DOHH2 (cell line): Measurements from ENCODE around the gene GRID1.

Experiments
- CTCF ChIP-seq: fragments of 200-600 bp; sonication (generic); IDR thresholded peaks from one replicate; pipeline ENCODE4 v1.5.1; 2014; ENCODE audit warnings: antibody characterized with exemption, mild to moderate bottlenecking, low read depth, low read length; ENCODE audit not compliant: poor library complexity, severe bottlenecking
- EZH2phosphoT487 ChIP-seq: fragments of 200-600 bp; sonication (generic); IDR thresholded peaks from 2 replicates; pipeline ENCODE4 v1.6.1; 2017; ENCODE audit warnings: borderline replicate concordance, mild to moderate bottlenecking, antibody characterized with exemption, low read length, moderate library complexity, mixed read lengths

DNA sequence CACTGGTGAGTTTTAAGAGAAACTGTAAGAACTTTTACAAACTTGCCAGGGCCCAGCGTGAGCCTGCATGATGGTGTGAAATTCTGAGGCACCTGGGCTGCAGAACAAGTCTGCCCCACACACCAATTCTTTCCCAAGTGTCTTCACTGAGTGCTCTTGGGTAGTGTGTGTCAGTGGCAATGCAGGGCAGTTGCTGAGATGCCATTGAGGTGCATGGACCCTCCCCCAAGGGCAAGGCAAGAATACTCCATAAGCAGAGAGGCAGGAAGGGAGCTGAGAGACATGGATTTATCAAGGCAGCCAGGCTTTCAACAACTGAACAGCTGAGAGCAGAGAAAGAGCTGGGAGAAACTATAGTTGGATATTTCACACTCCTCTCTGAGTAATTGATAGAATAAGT lies 801.2 kb downstream of the GRID1 start:
- no peak for TF ChIP-seq CTCF
- TF ChIP-seq EZH2phosphoT487 = no peak
